WTC11 (cell line): ENCODE measurements around the gene TRIM2. TPM values are rescaled to one million over a fixed set of nuclear protein-coding genes. Genes with fewer than 3 reads are reported as not detected.

Experiments used
- ATAC-seq: fragments of 200-7000 bp; cut with Tn5 transposase; 2 replicates; pipeline ENCODE4 v1.10.0; 2021; ENCODE audit warnings: mild to moderate bottlenecking, moderate library complexity
- CTCF ChIA-PET: fragments of 300-600 bp; sonication (Branson Sonifier 250); formaldehyde crosslinking; loops from one replicate; lab custom pipeline; 2021; ENCODE audit warnings: antibody characterized with exemption; lab: Charles Lee
- POLR2A ChIA-PET: fragments of 350-600 bp; sonication (Branson Sonifier 250); formaldehyde crosslinking; loops from one replicate; lab custom pipeline; 2021; ENCODE audit warnings: antibody characterized with exemption; lab: Charles Lee
- DNase-seq: peaks from one replicate; pipeline ENCODE4 v3.0.0; 2021; ENCODE audit warnings: low spot score
- H3K27ac Mint-ChIP-seq: 2 replicates; pipeline ENCODE4 v1.8.0; 2021; ENCODE audit warnings: mixed read lengths
- H3K27me3 Mint-ChIP-seq: 2 replicates; pipeline ENCODE4 v1.8.0; 2021; ENCODE audit warnings: low read depth, mild to moderate bottlenecking, moderate library complexity, mixed read lengths
- H3K36me3 Mint-ChIP-seq: 2 replicates; pipeline ENCODE4 v1.8.0; 2021; ENCODE audit warnings: mixed read lengths
- H3K4me1 Mint-ChIP-seq: 2 replicates; pipeline ENCODE4 v1.8.0; 2022; ENCODE audit warnings: mixed read lengths
- H3K4me3 Mint-ChIP-seq: 2 replicates; pipeline ENCODE4 v1.8.0; 2021; ENCODE audit warnings: mild to moderate bottlenecking, moderate library complexity, mixed read lengths
- H3K9me3 Mint-ChIP-seq: 2 replicates; pipeline ENCODE4 v1.8.0; 2021; ENCODE audit warnings: mixed read lengths
- AR ChIP-seq: fragments of 250-450 bp; sonication (Bioruptor Pico); IDR thresholded peaks from 2 replicates; pipeline ENCODE4 v1.9.0; 2021; ENCODE audit warnings: mild to moderate bottlenecking
- ATF6 ChIP-seq: sonication (generic); formaldehyde crosslinking; IDR thresholded peaks from 2 replicates; pipeline ENCODE4 v1.8.1; 2023; ENCODE audit warnings: mild to moderate bottlenecking, missing genetic modification reagents
- CBFB ChIP-seq: sonication (generic); formaldehyde crosslinking; IDR thresholded peaks from 2 replicates; pipeline ENCODE4 v1.8.1; 2022; ENCODE audit warnings: mild to moderate bottlenecking, low read depth, missing genetic modification reagents
- CREB1 ChIP-seq: sonication (generic); formaldehyde crosslinking; IDR thresholded peaks from 2 replicates; pipeline ENCODE4 v1.8.0; 2023; ENCODE audit warnings: mild to moderate bottlenecking, missing genetic modification reagents
- CTCF ChIP-seq: fragments of 200-600 bp; IDR thresholded peaks from 2 replicates; pipeline ENCODE4 v1.8.0; 2022; ENCODE audit warnings: antibody characterized with exemption
- E2F5 ChIP-seq: sonication (generic); formaldehyde crosslinking; IDR thresholded peaks from 2 replicates; pipeline ENCODE4 v1.8.1; 2022; ENCODE audit warnings: mild to moderate bottlenecking, moderate library complexity, missing genetic modification reagents
- FOXK1 ChIP-seq: sonication (generic); formaldehyde crosslinking; IDR thresholded peaks from 2 replicates; pipeline ENCODE4 v1.8.0; 2022; ENCODE audit warnings: mild to moderate bottlenecking, moderate library complexity, missing genetic modification reagents
- FOXP1 ChIP-seq: sonication (generic); formaldehyde crosslinking; IDR thresholded peaks from 2 replicates; pipeline ENCODE4 v1.8.0; 2022; ENCODE audit warnings: missing genetic modification reagents, mild to moderate bottlenecking, moderate library complexity, borderline replicate concordance
- HMGA2 ChIP-seq: fragments of 250-450 bp; sonication (Bioruptor Pico); IDR thresholded peaks from 2 replicates; pipeline ENCODE4 v1.4.0; 2021; ENCODE audit warnings: mild to moderate bottlenecking, moderate library complexity
- KAT7 ChIP-seq: sonication (generic); formaldehyde crosslinking; IDR thresholded peaks from 2 replicates; pipeline ENCODE4 v1.8.1; 2023; ENCODE audit warnings: missing genetic modification reagents, mild to moderate bottlenecking, borderline replicate concordance
- NFYB ChIP-seq: sonication (generic); formaldehyde crosslinking; conservative IDR thresholded peaks from 2 replicates; pipeline ENCODE4 v1.8.0; 2022; ENCODE audit warnings: low read depth, missing genetic modification reagents
- SOX15 ChIP-seq: fragments of 250-450 bp; sonication (Bioruptor Pico); IDR thresholded peaks from 2 replicates; pipeline ENCODE4 v1.9.0; 2021; ENCODE audit warnings: mild to moderate bottlenecking
- SP1 ChIP-seq: sonication (generic); formaldehyde crosslinking; conservative IDR thresholded peaks from 2 replicates; pipeline ENCODE4 v1.8.1; 2022; ENCODE audit warnings: missing genetic modification reagents
- USF2 ChIP-seq: sonication (generic); formaldehyde crosslinking; IDR thresholded peaks from 2 replicates; pipeline ENCODE4 v1.8.1; 2023; ENCODE audit warnings: mild to moderate bottlenecking, missing genetic modification reagents, moderate library complexity
- ZNF263 ChIP-seq: sonication (generic); formaldehyde crosslinking; IDR thresholded peaks from 2 replicates; pipeline ENCODE4 v1.8.1; 2022; ENCODE audit warnings: low read depth, mild to moderate bottlenecking, moderate library complexity, missing genetic modification reagents
- total RNA-seq: library from RNA; stranded (reverse); gene quantifications from 3 replicates; pipeline ENCODE4 v1.2.3, GENCODE V29; 2021

The TRIM2 gene
- total RNA-seq, 1 experiment from 2014 or later = 54.5 TPM

GRCh38 chr4:153234885-153235284 is 30.6 kb downstream of the TRIM2 start (continued):
- TF ChIP-seq ATF6 (CRISPR knock-in tag) (no peak), KAT7 (CRISPR knock-in tag) (no peak), NFYB (no peak), SOX15 (CRISPR knock-in tag) (no peak), AR (no peak), HMGA2 (CRISPR knock-in tag) (no peak)

- no peaks in the 10 kb centered on the region for H3K9me3 Mint-ChIP-seq
- ATAC-seq = no peak
- no peak overlapping the region for H3K4me3 Mint-ChIP-seq
- TF ChIP-seq SP1 (CRISPR knock-in tag) (no peak), FOXK1 (CRISPR knock-in tag) (no peak), FOXP1 (CRISPR knock-in tag) (no peak), USF2 (no peak), CREB1 (CRISPR knock-in tag) (no peak), ZNF263 (CRISPR knock-in tag) (no peak), ATF6 (CRISPR knock-in tag) (no peak), CTCF (no peak), AR (no peak), CBFB (CRISPR knock-in tag) (no peak), E2F5 (CRISPR knock-in tag) (no peak)
- TF ChIP-seq, all 79 proteins: peak for 0
- DNase-seq = no peak
- CTCF ChIA-PET = no interaction called here
- H3K27ac Mint-ChIP-seq = 0 out of 2 replicates have a peak overlapping the region, but pooled peaks have one; percentile 24
- H3K27me3 Mint-ChIP-seq = no peaks in the 10 kb centered on the region
- H3K4me1 Mint-ChIP-seq = peaks cover 58% of the 10 kb centered on the region
- POLR2A ChIA-PET = no interaction called here
- H3K36me3 Mint-ChIP-seq = no peaks in the 10 kb centered on the region; the same call in 1 of the 2 replicates
Measured at GRCh38 chr4:153238135-153238919, 34.1 kb downstream of the TRIM2 start.
